DMS114 treated with DMSO at 0.1 percent for 48 hours (cell line): ENCODE measurements around the gene CNOT1.

Source experiments
- DNase-seq: peaks from one replicate; lab custom pipeline; 2025; ENCODE audit not compliant: unreplicated experiment; lab: John Stamatoyannopoulos, UW

The CNOT1 gene

GRCh38 chr16:58488531-58488930 is 141.1 kb downstream of the CNOT1 start:
- DNase-seq: no peak

GRCh38 chr16:58487566-58488351 is 141.9 kb downstream of the CNOT1 start:
- peak; percentile 86 for DNase-seq

- no peak for DNase-seq
These were observed 144.3 kb downstream of the CNOT1 start for GRCh38 chr16:58485184-58485887.

GRCh38 chr16:58481931-58482330 is 147.7 kb downstream of the CNOT1 start:
- DNase-seq: no peak

GRCh38 chr16:58481226-58481869 is 148.3 kb downstream of the CNOT1 start:
- DNase-seq: no peak

- DNase-seq: no peak
These were observed 151.2 kb downstream of the CNOT1 start for GRCh38 chr16:58478427-58478826.

GRCh38 chr16:58476791-58477190 is 152.8 kb downstream of the CNOT1 start:
- DNase-seq: no peak

GRCh38 chr16:58475091-58475619 is 154.5 kb downstream of the CNOT1 start:
- no peak for DNase-seq

GRCh38 chr16:58474296-58474695 is 155.3 kb downstream of the CNOT1 start:
- DNase-seq: no peak

- DNase-seq: no peak
These were observed 156.8 kb downstream of the CNOT1 start for GRCh38 chr16:58472827-58473226.

GRCh38 chr16:58472266-58472665 is 157.4 kb downstream of the CNOT1 start:
- DNase-seq: no peak

- DNase-seq: no peak
These were observed 158.2 kb downstream of the CNOT1 start for GRCh38 chr16:58471209-58471975.
